ENCODE results near the gene CLUH.

CLUH gene

DNA sequence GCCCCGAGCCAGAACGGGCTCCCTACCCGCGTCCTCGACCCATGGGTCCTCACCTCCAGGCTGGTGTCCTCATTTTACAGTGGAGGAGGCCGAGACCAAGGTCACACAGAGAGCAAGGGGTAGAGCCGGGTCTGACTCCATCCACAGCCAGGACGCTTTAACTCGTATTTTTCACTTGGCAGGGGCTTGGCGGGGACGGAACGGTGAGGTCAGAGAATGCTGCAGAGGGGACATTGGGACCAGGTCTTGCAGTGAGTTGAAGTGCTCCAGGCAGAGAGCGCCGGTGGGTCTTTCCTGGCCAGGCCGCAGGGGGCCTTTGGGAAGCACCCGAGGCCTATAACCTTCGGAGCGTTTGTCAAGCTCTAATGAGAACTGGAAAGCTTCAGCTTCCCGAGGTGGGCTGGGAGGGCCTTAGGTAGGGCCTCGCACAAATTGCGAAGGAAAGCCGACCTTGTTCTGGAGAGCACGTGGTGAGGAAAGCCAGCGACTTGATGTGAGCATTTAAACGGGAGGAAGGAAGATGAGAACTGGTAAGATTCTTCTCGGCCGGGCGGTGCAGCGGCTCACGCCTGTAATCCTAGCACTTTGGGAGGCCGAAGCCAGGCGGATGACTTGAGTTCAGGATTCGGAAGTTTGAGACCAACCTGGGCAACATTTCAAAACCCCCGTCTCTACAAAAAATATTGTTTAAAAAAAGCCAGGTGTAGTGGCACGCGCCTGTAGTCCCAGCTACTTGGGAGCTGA, 908 bp upstream of the CLUH start:
- TF ChIP-seq, protein P1, sequence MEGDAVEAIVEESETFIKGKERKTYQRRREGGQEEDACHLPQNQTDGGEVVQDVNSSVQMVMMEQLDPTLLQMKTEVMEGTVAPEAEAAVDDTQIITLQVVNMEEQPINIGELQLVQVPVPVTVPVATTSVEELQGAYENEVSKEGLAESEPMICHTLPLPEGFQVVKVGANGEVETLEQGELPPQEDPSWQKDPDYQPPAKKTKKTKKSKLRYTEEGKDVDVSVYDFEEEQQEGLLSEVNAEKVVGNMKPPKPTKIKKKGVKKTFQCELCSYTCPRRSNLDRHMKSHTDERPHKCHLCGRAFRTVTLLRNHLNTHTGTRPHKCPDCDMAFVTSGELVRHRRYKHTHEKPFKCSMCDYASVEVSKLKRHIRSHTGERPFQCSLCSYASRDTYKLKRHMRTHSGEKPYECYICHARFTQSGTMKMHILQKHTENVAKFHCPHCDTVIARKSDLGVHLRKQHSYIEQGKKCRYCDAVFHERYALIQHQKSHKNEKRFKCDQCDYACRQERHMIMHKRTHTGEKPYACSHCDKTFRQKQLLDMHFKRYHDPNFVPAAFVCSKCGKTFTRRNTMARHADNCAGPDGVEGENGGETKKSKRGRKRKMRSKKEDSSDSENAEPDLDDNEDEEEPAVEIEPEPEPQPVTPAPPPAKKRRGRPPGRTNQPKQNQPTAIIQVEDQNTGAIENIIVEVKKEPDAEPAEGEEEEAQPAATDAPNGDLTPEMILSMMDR (IDR thresholded peaks at IDR 0.05; ENCODE audit: low read depth, low read length): no peak

DNA sequence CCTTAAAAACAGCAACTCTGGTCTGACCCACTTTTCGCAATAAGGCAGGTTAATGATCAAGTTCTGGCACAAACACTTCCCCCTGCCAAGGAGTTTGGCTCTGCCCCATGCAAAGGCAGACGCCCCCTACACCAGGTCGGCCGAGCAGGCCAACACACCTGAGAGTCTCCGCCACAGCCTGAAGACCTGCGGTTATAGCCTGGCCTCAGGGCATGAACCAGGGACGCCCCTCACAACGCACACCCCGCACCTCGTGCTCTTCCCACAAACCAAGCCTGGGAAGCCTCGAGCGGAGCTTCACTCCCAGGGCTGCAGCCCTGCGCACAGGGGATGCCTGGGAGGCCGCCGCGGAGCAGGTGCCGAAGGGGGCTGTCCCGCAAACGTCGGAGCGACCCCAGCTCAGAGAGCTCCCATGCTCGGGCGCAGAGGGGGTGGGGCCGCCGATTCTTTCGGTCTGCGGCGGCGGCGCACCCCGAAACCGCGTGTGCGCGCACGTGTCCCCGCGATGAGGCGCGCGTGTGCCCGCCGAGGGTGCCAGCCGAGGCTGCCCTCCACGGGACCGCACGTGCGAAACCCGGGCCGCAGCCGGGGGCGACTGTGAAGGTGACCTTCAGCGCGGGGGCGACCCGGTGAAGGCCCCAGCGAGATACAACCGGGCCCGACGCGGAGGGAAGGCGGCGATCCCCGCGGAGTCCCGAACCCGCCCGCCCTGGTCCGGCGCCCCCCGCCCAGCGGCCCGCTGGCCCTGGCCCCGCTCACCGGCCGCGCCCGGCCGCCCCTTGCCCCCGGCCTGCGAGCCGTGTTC, 559 bp downstream of the CLUH start:
- peak in 1 of 2 donors; percentile 19 for DNase-seq (ENCODE audit: low read depth in 2 of 2)
- peak overlapping the region; percentile 73 to 77 for H3K4me3 ChIP-seq (replicated peaks in 1 of 2; ENCODE audit: low read depth in 2 of 2, low read length in 2 of 2)
- TF ChIP-seq, protein P1 (IDR thresholded peaks at IDR 0.05; ENCODE audit: low read depth, low read length): no peak

More for the DNA sequence above, 908 bp upstream of the CLUH start:
- no peak for DNase-seq (ENCODE audit: low read depth in 2 of 2)
- peak overlapping the region; percentile 60 to 61 for H3K4me3 ChIP-seq (replicated peaks in 1 of 2; ENCODE audit: low read depth in 2 of 2, low read length in 2 of 2)

DNA sequence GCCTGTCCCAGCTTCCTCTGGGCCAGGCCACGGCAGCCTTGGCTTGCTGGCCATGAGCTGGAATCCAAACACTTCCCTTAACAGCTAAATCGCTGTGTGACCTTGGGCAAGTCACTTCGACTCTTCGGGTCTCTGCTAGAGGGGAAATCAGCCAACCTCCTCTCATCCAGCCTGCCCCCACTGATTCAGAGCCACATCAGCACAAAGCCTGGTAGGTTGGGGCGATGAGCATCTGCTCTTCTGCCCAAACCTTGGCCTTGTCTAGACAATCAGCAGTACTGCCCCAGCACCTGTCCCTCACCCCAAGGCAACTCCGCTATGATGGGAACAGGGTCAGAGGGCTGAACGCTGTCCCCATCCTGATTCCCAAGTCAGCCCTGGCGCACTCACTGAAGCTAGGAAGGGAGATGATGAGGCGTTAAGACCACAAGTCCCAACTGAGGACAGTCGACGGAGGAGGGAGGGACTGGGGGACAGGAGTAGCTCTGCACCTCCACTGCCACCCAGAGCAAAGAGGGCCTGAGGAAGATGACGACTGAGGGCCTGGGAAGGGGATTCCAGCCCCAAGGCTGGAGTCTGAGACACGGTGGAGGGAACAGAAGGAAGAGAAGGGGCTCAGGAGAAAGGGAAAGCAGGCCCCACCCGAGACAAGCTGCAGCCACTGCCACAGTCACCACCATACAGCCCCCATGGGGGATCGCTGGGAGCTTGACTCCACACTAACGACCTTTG, 1.3 kb downstream of the CLUH start:
- no peak for DNase-seq (ENCODE audit: low read depth in 2 of 2)
- TF ChIP-seq, protein P1 (IDR thresholded peaks at IDR 0.05; ENCODE audit: low read depth, low read length): no peak
- H3K4me3 ChIP-seq (replicated peaks in 1 of 2; ENCODE audit: low read depth in 2 of 2, low read length in 2 of 2): peak overlapping the region; percentile 73 to 77

DNA sequence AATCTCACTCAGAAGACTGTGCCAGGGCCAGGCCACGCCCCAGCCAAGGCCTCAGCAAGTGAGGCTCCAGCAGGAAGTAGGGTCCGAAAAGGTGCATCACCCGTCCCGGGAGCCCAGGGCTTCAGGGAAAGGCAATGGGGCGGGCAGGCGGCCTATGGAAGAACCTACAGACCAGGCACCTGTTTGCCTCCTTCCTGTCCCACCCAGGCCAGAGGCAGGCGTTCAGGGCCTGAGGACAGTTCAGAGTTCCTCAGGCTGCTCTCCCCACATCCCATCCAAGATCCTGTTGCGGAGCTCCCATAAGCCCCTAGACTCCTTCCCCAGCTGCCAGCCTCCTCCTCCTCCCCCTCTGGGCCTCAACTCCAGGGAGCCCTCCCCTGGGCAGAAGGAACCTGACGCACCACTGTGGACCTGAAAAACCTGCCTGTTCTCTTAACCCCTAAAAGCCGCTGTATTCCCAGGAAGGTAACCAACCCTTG, 2.3 kb downstream of the CLUH start:
- no peak overlapping the region for H3K4me3 ChIP-seq (replicated peaks in 1 of 2; ENCODE audit: low read depth in 2 of 2, low read length in 2 of 2)
- TF ChIP-seq, protein P1 (IDR thresholded peaks at IDR 0.05; ENCODE audit: low read depth, low read length): no peak
- no peak for DNase-seq (ENCODE audit: low read depth in 2 of 2)

DNA sequence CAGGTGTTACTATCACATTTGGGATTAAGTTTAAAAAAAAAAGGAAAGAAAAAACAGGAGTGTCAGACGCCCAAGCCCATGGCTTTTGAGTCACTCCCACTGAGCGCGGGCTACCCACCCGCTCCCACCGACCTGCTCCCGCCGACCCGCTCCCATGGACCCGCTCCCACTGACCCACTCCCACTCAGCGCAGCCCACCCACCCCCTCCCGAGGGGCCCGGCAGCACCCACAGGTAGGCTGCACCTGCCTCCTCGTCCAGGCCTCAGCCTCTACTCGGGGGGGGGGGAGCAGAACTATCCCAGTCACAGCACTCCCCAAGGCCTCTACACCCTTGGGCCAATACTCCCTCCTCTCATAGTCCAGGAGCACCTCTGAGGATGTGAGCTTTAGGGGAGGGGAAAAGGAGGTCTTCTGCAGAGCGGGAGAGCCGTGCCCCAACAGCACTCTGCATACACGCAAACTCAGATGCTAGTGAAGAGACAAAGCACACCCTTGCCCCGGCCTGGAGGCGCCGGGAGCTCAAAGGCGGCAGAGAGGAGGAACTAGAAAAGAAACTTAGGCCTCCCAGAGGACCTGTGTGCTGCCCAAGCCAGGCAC, 2.9 kb downstream of the CLUH start:
- no peak overlapping the region for H3K4me3 ChIP-seq (replicated peaks in 1 of 2; ENCODE audit: low read depth in 2 of 2, low read length in 2 of 2)
- DNase-seq (ENCODE audit: low read depth in 2 of 2): no peak
- TF ChIP-seq, protein P1 (IDR thresholded peaks at IDR 0.05; ENCODE audit: low read depth, low read length): no peak
